Measurements from ENCODE around the gene SEMA6B.
A peak's percentile ranks its signal among the peaks of the same experiment; 100 is the strongest.
"Not testable (repeated sequence)": the region's sequence is repeated elsewhere in the genome, so short reads cannot be mapped to it uniquely, and the experiment has no call there.

The SEMA6B gene

GRCh38 chr19:4538601-4538954 lies 20.9 kb downstream of the SEMA6B start:
- Mint-ChIP-seq H3K4me3 (no peak overlapping the region), H3K27ac (no peak overlapping the region), H3K27me3 (peaks cover 11% of the 10 kb centered on the region), H3K4me1 (ENCODE audit: low read depth) (peaks cover 65% of the 10 kb centered on the region), H3K9me3 (no peaks in the 10 kb centered on the region), H3K36me3 (ENCODE audit: low read depth) (no peaks in the 10 kb centered on the region)
- intact Hi-C loops (cut with micrococcal nuclease), result no loop called here

- no peaks in the 10 kb centered on the region for H3K36me3 Mint-ChIP-seq (ENCODE audit: low read depth)
- no peaks in the 10 kb centered on the region for H3K9me3 Mint-ChIP-seq
- intact Hi-C loops (cut with micrococcal nuclease), result no loop called here
- H3K4me3 Mint-ChIP-seq, result no peak overlapping the region
- H3K4me1 Mint-ChIP-seq (ENCODE audit: low read depth), result peaks cover 64% of the 10 kb centered on the region
- no peak overlapping the region for H3K27ac Mint-ChIP-seq
- H3K27me3 Mint-ChIP-seq, result peaks cover 16% of the 10 kb centered on the region
Measured at GRCh38 chr19:4537953-4538600, 21.4 kb downstream of the SEMA6B start.

GRCh38 chr19:4536798-4537197 lies 22.7 kb downstream of the SEMA6B start:
- Mint-ChIP-seq H3K9me3 (no peaks in the 10 kb centered on the region), H3K36me3 (ENCODE audit: low read depth) (no peaks in the 10 kb centered on the region), H3K27ac (peak overlapping the region; percentile 37), H3K4me3 (no peak overlapping the region), H3K27me3 (peaks cover 17% of the 10 kb centered on the region), H3K4me1 (ENCODE audit: low read depth) (peaks cover 53% of the 10 kb centered on the region)
- intact Hi-C loops (cut with micrococcal nuclease), result no loop called here

- Mint-ChIP-seq H3K4me3 (peak within 1 kb of the TSS; percentile 6), H3K36me3 (ENCODE audit: low read depth) (no peaks in the 10 kb centered on the region), H3K27ac (no peak within 1 kb of the TSS), H3K4me1 (ENCODE audit: low read depth) (peaks cover 47% of the 10 kb centered on the region), H3K9me3 (no peaks in the 10 kb centered on the region), H3K27me3 (peaks cover 27% of the 10 kb centered on the region)
- intact Hi-C loops (cut with micrococcal nuclease), result no loop called here
Measured at GRCh38 chr19:4534836-4535658, 24.4 kb downstream of the SEMA6B start, which contains the start of gene PLIN5. PLIN5 (minus strand) TSS chr19:4535224; CDS start chr19:4534074, 1,150 bp downstream.

- H3K9me3 Mint-ChIP-seq, result no peaks in the 10 kb centered on the region
Measured at GRCh38 chr19:4533835-4534424, 25.6 kb downstream of the SEMA6B start.

GRCh38 chr19:4533334-4533733 lies 26.1 kb downstream of the SEMA6B start:
- Mint-ChIP-seq H3K4me1 (ENCODE audit: low read depth) (peaks cover 30% of the 10 kb centered on the region), H3K36me3 (ENCODE audit: low read depth) (no peaks in the 10 kb centered on the region), H3K27ac (no peak overlapping the region), H3K27me3 (peaks cover 30% of the 10 kb centered on the region), H3K9me3 (no peaks in the 10 kb centered on the region), H3K4me3 (no peak overlapping the region)
- intact Hi-C loops (cut with micrococcal nuclease), result no loop called here

More at GRCh38 chr19:4533835-4534424, 25.6 kb downstream of the SEMA6B start:
- Mint-ChIP-seq H3K4me1 (ENCODE audit: low read depth) (peaks cover 36% of the 10 kb centered on the region), H3K36me3 (ENCODE audit: low read depth) (no peaks in the 10 kb centered on the region), H3K4me3 (no peak overlapping the region), H3K27ac (no peak overlapping the region), H3K27me3 (peaks cover 30% of the 10 kb centered on the region)
- intact Hi-C loops (cut with micrococcal nuclease), result no loop called here

- intact Hi-C loops (cut with micrococcal nuclease), result no loop called here
- Mint-ChIP-seq H3K4me1 (ENCODE audit: low read depth) (peaks cover 20% of the 10 kb centered on the region), H3K9me3 (no peaks in the 10 kb centered on the region), H3K36me3 (ENCODE audit: low read depth) (no peaks in the 10 kb centered on the region), H3K27me3 (peaks cover 28% of the 10 kb centered on the region), H3K27ac (no peak overlapping the region), H3K4me3 (no peak overlapping the region)
Measured at GRCh38 chr19:4531562-4532165, 27.8 kb downstream of the SEMA6B start.

- H3K4me1 Mint-ChIP-seq (ENCODE audit: low read depth), result peaks cover 17% of the 10 kb centered on the region
- H3K27ac Mint-ChIP-seq, result no peak overlapping the region
- no peaks in the 10 kb centered on the region for H3K36me3 Mint-ChIP-seq (ENCODE audit: low read depth)
- H3K9me3 Mint-ChIP-seq, result no peaks in the 10 kb centered on the region
- no peak overlapping the region for H3K4me3 Mint-ChIP-seq
- H3K27me3 Mint-ChIP-seq, result peaks cover 22% of the 10 kb centered on the region
- intact Hi-C loops (cut with micrococcal nuclease), result no loop called here
Measured at GRCh38 chr19:4529924-4530522, 29.5 kb downstream of the SEMA6B start.

GRCh38 chr19:4528843-4529242 lies 30.6 kb downstream of the SEMA6B start:
- H3K27ac Mint-ChIP-seq, result no peak overlapping the region
- intact Hi-C loops (cut with micrococcal nuclease), result no loop called here
- no peaks in the 10 kb centered on the region for H3K36me3 Mint-ChIP-seq (ENCODE audit: low read depth)
- H3K4me3 Mint-ChIP-seq, result no peak overlapping the region
- H3K27me3 Mint-ChIP-seq, result peaks cover 19% of the 10 kb centered on the region
- peaks cover 14% of the 10 kb centered on the region for H3K4me1 Mint-ChIP-seq (ENCODE audit: low read depth)
- H3K9me3 Mint-ChIP-seq, result no peaks in the 10 kb centered on the region

GRCh38 chr19:4527377-4527776 lies 32.1 kb downstream of the SEMA6B start:
- H3K9me3 Mint-ChIP-seq; H3K4me3 Mint-ChIP-seq; intact Hi-C loops (cut with micrococcal nuclease); H3K27ac Mint-ChIP-seq; H3K36me3 Mint-ChIP-seq (ENCODE audit: low read depth): not testable (repeated sequence)
- Mint-ChIP-seq H3K27me3 (peaks cover 14% of the 10 kb centered on the region), H3K4me1 (ENCODE audit: low read depth) (peaks cover 14% of the 10 kb centered on the region)

GRCh38 chr19:4525563-4526002 lies 33.9 kb downstream of the SEMA6B start:
- intact Hi-C loops (cut with micrococcal nuclease), result no loop called here
- Mint-ChIP-seq H3K27ac (no peak overlapping the region), H3K9me3 (no peaks in the 10 kb centered on the region), H3K27me3 (peaks cover 12% of the 10 kb centered on the region), H3K4me3 (no peak overlapping the region), H3K36me3 (ENCODE audit: low read depth) (no peaks in the 10 kb centered on the region), H3K4me1 (ENCODE audit: low read depth) (peaks cover 5% of the 10 kb centered on the region)

GRCh38 chr19:4524808-4525562 lies 34.5 kb downstream of the SEMA6B start:
- Mint-ChIP-seq H3K27ac (no peak overlapping the region), H3K4me3 (no peak overlapping the region), H3K36me3 (ENCODE audit: low read depth) (no peaks in the 10 kb centered on the region), H3K9me3 (no peaks in the 10 kb centered on the region), H3K27me3 (peaks cover 12% of the 10 kb centered on the region), H3K4me1 (ENCODE audit: low read depth) (peaks cover 5% of the 10 kb centered on the region)
- intact Hi-C loops (cut with micrococcal nuclease), result no loop called here

Data from dendritic cell treated with granulocyte-macrophage colony-stimulating factor and Interleukin-4, amounts not matched to agents 40 ng/mL and 50 ng/mL, for 4 days (primary cell).